ENCODE measurements around the gene SLC13A3. TPM values are rescaled to one million over a fixed set of nuclear protein-coding genes. Genes with fewer than 3 reads are reported as not detected.
"Not testable (repeated sequence)": the region's sequence is repeated elsewhere in the genome, so short reads cannot be mapped to it uniquely, and the experiment has no call there.

Gene SLC13A3
- total RNA-seq, 1 experiment from 2014 or later = not detected

DNA sequence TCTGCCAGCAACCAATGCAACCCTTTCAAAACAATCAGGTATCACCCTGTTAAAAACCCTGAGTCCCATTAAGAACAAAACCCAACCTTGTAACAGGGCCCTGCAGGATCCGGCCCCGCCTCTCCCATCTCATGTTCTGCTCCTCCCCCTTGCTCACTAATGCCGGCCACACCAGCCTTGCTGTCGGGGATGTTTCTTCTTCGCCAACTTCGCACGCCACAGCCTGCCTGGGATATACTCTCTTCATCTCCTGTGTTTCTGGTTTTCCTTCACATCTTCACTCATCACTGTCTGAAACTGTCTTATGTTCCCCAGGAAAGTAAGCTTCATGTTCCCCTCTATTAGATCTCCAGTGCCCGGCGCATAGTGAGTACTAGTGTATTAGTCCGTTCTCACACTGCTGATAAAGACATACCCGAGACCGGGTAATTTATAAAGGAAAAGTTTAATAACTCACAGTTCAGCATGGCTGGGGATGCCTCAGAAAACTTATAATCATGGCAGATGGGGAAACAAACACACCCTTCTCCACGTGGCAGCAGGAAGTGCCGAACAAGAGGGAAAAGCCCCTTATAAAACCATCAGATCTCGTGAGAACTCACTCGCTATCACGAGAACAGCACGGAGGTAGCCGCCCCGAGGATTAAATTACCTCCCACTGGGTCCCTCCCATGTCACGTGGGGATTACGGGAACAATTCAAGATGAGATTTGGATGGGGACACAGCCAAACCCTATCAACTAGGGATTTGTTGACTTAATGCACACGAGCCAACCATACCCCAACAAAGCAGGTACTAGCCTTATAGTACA is 32.9 kb upstream of the SLC13A3 start:
- H3K9me3 ChIP-seq = no peaks in the 10 kb centered on the region
- no peak for DNase-seq
- no peaks in the 10 kb centered on the region for H3K27me3 ChIP-seq
- H3K4me3 ChIP-seq = no peak overlapping the region
- peaks cover 33% of the 10 kb centered on the region for H3K36me3 ChIP-seq

DNA sequence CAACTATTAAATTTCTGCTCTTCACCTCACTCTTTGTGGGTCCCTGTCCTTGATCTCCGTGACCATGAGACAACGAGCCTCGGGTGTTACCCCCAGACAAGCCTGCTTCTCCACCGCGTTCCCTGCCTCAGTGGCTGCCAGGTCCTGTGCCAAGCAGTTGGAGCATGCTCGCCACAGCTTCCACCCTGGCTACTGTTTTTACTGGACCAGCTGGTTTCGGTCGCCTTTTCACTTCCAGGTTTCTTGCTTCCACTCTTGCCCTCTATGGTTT is 32.3 kb upstream of the SLC13A3 start:
- Histone ChIP-seq H3K4me3 (no peak overlapping the region), H3K36me3 (peaks cover 33% of the 10 kb centered on the region), H3K27me3 (no peaks in the 10 kb centered on the region), H3K9me3 (no peaks in the 10 kb centered on the region)
- no peak for DNase-seq

DNA sequence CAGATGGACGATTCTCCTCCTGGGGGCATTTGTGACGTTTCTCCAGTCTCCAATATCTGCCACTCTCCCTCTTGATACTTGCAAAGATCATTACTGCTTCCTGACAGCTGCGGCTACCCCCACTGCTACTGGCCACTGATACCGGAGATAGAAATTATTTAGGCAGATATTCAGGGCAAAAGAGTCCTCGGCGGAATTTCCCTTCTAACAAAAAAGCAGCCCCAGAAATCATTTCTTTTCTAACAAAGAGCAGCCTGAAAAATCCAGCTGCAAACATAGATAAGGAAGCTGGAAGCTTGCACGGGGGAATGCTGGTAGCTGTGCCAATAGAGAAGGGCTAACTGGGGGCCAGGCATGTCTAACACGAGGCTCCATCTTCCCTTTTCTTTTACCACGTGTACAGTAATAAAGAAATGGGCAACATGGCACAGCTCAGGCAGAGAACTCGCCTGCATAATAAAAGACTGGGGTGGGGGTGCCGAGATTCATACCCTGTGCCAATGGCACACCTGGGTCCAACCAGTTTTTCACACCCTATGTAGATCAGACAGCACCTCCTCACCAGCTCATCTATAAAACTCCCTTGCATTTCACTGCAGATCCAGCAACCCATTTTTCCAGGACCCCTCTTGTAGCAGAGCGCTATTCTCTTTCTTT is 31.9 kb upstream of the SLC13A3 start:
- Histone ChIP-seq H3K27me3 (no peaks in the 10 kb centered on the region), H3K4me3 (no peak overlapping the region), H3K9me3 (no peaks in the 10 kb centered on the region), H3K36me3 (peaks cover 33% of the 10 kb centered on the region)
- DNase-seq = no peak

DNA sequence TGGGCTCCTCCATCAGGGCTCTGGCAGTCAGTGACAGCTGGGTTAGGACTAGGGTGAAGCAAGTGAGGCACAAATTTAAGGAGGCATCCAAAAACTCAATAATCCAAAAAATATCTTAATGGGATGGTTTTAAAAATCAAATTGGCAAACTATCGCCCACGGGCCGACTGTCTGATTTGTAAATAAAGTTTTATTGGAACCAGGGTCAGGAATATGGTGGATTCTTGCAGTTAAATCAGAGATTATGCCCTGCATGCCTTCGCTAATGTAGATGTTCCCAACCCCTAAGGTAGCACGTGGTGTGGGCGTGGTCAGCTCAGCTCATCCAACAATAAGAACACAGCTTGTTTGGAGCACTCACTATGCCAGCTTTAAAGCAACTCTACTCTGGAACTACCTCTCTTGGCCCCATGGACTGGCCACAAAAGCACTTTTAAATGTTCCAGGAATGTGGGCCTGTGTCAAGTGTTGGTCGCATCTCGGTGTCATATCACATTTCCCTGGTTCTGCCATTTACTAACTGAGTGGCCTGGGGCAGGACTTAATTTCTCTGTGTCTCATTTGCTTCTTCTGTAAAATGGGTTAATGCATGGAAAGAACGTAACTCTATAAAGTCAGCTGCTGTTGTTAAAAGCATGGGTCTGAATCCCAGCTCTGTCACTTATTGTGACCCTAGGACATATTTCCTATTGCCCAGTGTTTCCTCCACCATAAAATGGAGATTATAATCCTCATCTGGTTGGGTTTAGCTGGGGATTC is 31.0 kb upstream of the SLC13A3 start:
- no peak for DNase-seq
- Histone ChIP-seq H3K4me3 (no peak overlapping the region), H3K36me3 (peaks cover 30% of the 10 kb centered on the region), H3K9me3 (no peaks in the 10 kb centered on the region), H3K27me3 (no peaks in the 10 kb centered on the region)

DNA sequence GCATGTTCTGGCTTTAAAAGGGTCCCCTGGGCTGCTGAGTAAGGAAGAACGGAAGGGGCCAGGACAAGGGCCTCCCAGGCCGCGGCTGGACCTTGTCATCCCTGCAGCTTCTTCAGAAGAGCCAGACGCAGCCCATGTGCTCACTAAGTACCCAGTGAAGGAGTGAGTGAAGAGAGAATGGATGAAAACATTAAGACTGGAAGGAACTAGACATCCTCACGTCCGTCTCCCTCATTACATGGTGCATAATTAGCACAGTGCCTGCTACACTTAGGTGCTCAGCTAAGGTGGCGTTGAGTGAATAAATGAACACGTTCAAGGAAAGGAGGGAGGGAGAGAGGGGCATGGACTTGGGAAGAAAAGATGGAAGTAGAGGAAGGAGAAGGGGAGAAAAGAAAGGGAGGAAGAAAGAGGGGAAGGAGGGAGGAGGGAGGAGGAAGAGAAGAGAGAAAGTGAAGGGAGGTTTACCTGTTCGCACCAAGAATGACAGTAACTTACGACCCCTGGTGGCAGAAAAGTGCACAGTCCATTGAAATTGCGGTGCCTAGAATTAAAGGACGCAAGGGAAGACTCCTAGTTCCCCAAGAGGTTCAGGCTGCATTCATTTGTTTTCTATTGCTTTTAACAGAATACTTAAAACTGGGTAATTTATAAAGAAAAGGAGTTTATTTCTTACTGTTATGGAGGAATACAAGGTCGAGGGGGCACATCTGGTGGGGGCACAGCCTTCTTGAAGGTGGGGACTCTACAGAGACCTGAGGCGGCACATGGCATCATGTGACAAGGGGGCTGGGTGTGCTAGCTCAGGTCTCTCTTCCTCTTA is 30.0 kb upstream of the SLC13A3 start:
- Histone ChIP-seq H3K9me3 (no peaks in the 10 kb centered on the region), H3K27me3 (no peaks in the 10 kb centered on the region), H3K36me3 (peaks cover 23% of the 10 kb centered on the region), H3K4me3 (no peak overlapping the region)
- DNase-seq = no peak

DNA sequence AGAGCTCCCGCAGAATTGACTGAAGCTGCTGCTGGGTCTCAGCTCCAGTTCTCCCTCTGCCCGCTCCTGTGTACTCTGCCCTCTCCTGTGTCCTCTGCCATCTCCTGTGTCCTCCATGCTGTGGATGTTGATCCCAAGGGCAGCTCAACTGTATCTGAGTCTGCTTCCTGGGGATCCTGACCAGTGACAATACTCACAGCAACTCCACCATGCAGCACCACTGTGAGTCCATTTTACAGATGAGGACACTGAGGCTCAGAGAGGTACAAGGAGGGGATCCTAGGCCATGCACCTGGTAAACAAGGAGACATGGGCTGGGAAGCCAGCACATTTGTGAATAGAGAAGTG is 29.4 kb upstream of the SLC13A3 start:
- Histone ChIP-seq H3K36me3 (peaks cover 17% of the 10 kb centered on the region), H3K27me3 (no peaks in the 10 kb centered on the region), H3K9me3 (no peaks in the 10 kb centered on the region), H3K4me3 (no peak overlapping the region)
- DNase-seq = no peak

DNA sequence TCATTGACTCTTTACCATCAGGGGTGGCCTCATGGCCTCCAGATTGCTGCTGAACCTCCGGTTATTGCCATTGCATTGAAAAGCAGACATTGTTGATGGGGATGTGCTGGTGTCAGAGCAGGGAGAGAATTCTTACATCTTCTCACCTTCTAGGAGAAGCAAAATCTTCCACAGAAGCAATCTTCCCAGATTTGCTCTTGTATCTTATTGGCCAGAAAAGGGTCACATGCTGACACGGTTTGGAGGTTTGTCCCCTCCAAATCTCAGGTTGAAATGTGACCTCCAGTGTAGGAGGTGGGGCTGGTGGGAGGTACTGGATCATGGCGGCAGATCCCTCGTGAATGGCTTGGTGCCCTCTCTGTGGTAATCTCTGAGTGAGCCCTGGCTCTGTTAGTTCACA is 27.3 kb upstream of the SLC13A3 start:
- no peak for DNase-seq
- Histone ChIP-seq H3K4me3 (no peak overlapping the region), H3K9me3 (no peaks in the 10 kb centered on the region), H3K36me3 (peaks cover 4% of the 10 kb centered on the region; the same call in 1 of the 2 replicates), H3K27me3 (no peaks in the 10 kb centered on the region)

DNA sequence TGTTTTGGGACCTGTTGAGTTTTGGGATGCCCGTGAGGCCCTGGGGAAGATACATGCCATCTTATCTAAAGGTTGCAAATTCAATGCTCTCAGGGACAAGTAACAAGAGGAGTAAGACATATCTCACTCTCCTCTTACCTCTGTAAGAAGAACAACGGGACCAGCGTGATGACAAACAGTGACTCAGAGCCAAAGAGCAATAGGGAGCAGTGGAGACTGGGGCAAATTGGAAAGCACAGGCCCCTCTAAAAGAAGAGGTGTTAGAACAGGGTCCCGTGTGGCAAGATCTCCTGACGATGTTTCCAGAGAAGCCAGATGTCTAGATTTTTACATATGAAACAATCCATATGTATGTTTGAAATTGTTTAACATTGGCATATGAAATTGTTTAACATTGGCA is 26.3 kb upstream of the SLC13A3 start:
- peaks cover 4% of the 10 kb centered on the region; the same call in 1 of the 2 replicates for H3K36me3 ChIP-seq
- no peaks in the 10 kb centered on the region for H3K27me3 ChIP-seq
- DNase-seq = no peak
- no peaks in the 10 kb centered on the region for H3K9me3 ChIP-seq
- no peak overlapping the region for H3K4me3 ChIP-seq

DNA sequence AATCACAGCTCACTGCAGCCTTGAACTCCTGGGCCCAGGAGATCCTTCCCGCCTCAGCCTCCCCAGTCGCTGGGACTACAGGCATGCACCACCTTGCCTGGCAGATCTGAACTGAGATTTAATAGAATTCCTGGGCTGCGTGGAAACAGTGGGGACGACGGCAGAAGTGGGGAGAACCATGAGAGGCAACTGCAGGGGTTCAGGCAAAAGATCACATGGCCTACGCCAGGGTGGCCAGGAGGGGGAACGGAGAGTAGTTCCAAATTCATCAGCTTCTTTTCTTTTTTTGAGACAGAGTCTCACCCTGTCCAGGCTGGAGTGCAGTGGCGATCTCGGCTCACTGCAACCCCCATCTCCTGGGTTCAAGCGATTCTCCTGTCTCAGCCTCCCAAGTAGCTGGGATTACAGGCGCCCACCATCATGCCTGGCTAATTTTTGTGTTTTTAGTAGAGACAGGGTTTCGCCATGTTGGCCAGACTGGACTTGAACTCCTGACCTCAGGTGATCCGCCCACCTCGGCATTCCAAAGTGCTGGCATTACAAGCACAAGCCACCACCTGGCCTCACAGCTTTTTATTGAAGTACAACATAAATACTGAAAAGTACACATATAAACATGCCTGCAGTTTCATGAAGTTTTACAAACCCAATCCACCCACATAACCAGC is 25.5 kb upstream of the SLC13A3 start:
- not testable (repeated sequence) for H3K4me3 ChIP-seq, H3K36me3 ChIP-seq, DNase-seq, H3K27me3 ChIP-seq, H3K9me3 ChIP-seq

DNA sequence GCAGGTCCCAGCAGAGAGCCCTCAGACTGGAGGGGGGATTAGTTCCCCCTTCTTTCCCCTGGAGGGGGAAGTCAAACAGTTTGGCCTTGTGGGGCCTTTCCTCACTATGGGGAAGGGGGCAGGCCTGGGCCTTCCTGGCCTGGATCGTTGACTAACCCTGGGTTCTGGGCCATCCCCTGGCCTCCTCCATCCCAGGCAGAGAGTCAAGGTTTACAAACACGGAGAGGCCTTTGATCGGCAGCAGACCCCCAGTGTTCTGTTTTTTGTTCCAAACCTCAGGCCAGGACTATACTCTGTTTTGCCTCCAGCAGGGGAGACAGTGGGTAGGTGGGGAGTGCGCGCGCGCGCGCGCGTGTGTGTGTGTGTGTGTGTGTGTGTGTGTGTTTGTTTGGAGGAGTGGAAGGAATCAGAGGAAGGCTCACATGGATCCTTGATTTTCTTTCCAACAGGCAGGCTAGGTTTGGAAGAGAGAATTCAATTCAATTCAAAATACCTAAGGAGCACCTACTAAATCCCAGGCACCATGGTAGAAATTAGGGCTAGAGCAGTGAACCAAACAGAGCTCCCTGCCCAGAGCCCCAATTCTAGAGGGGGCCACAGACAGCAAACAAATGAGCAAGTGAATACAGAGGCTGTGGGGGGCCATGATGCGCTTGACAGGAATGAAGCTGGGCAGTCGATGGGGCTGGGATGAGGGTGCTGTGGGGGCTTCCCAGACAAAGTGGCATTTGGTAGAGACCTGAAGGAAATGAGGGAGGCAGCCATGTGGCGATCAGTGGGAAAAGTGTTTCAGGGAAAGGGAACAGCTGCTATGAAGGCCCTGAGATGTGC is 23.2 kb upstream of the SLC13A3 start:
- H3K9me3 ChIP-seq = no peaks in the 10 kb centered on the region
- no peak for DNase-seq
- H3K36me3 ChIP-seq = no peaks in the 10 kb centered on the region
- no peak overlapping the region for H3K4me3 ChIP-seq
- H3K27me3 ChIP-seq = no peaks in the 10 kb centered on the region

DNA sequence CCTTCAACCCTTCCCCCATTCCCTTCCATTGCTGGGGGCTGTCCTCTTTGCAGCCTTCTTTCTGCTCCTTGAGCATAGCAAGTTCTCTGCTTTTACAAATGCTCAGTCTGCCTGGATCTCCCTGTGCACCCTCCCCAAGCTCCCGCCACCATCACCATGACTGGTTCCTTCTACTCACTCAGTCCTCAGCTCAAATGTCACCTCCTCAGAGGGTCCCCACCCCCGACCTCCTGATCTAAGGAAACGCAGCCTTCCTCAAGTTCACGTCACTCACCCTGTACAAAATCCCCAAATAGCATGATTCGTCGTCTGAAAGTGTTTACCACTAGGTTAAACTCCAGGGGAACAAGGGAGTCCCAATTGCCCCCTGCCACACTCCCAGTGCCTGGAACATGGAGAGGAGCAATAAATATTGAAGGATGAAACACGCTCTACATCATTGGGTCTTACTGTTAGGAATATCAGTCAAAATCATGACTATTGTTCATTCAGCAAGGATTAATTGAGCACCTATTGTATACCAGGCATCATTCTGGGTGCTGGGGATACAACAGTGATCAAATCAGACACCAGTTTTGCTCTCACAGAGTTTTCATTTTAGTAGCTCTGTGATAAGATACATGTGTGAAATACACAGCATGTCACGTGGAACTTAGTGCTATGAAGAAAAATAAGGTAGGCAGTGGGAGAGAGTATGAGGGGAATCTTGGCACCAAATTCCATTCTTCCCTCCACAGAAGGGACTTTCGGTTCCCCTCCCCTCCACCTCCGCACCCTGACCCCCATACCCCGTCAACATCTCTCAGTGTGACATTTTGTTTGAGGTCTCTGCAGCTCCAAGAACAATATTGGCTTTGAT is 22.4 kb upstream of the SLC13A3 start:
- DNase-seq = no peak
- H3K27me3 ChIP-seq = no peaks in the 10 kb centered on the region

DNA sequence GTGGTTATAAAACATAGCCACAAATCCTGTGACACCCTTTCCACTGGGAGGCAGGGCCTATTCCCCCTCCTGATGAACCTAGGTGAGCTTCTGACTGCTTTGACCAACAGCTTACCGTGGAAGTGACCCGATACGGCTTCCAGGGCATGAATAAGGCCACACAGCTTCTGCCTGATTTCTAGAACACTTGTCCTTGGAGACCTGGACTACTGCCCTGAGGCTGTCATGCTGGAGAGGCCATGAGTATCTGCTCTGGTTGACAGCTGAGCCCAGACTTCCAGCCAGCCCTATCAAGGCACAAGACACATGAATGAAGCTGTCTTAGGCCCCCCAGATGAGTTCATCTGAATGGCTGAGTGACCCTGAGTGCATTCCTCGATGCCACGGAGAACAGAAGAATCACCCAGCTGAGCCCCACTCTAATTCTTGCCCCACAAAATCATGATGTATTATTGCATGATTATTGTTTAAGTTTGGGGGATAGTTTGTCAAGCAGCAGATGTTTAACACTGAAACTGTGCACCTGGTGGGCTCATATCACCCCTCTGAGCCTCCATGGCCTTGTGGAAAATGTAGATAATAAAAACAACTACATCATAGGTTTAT is 21.4 kb upstream of the SLC13A3 start:
- Histone ChIP-seq H3K4me3 (no peak overlapping the region), H3K9me3 (no peaks in the 10 kb centered on the region), H3K27me3 (no peaks in the 10 kb centered on the region), H3K36me3 (no peaks in the 10 kb centered on the region)
- DNase-seq = no peak

More for the DNA sequence above, 22.4 kb upstream of the SLC13A3 start:
- H3K9me3 ChIP-seq = no peaks in the 10 kb centered on the region
- no peak overlapping the region for H3K4me3 ChIP-seq
- H3K36me3 ChIP-seq = no peaks in the 10 kb centered on the region

DNA sequence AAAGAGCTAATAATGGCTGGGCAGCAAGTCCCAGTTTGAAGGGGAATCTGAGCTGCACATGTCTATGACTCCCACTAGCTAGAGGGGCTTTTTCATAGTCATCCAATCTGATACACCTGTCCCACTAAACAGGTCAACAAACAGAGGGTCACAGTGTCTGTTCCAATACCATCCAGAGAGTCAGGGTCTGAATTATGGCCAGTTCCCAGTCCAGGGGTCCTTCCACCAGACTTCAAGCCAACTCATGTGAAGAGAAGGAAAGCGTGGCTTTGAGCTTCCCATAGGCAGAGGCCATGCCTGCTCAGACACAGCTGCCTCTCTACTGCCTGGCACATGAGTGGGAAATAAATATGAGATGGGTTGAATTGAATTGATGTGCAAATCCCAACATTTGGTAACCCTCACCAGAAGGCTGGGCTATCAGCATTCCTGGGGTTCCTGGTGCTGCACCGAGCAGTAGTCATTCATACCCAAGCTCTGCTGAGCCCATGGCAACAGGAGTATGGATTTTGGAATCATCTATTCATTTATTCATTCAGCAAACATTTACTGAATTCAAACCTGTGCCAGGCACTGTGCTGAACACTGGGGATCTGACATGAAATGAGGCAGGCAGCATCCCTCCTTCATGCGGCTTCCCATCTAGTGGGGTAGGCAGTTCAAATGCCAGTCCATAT is 20.7 kb upstream of the SLC13A3 start:
- H3K4me3 ChIP-seq = no peak overlapping the region
- H3K36me3 ChIP-seq = no peaks in the 10 kb centered on the region
- no peaks in the 10 kb centered on the region for H3K27me3 ChIP-seq
- no peaks in the 10 kb centered on the region for H3K9me3 ChIP-seq
- DNase-seq = no peak

Measured in MG63 (cell line).